Stimulated activated CD4-positive, alpha-beta T cell treated with anti-CD3 and anti-CD28 coated beads, Interleukin-1b, Interleukin-23, amount 100 ng/mL, for 24 hours (primary cell): ENCODE measurements around the gene NRCAM.
A peak's percentile ranks its signal among the peaks of the same experiment; 100 is the strongest.

Experiments
- DNase-seq, 4 experiments: peaks; one replicate each; pipeline ENCODE4 v3.0.0-alpha.2; 2020; ENCODE audit warnings: low read depth in 4 of 4, low spot score in 1 of 4

Gene NRCAM

DNA sequence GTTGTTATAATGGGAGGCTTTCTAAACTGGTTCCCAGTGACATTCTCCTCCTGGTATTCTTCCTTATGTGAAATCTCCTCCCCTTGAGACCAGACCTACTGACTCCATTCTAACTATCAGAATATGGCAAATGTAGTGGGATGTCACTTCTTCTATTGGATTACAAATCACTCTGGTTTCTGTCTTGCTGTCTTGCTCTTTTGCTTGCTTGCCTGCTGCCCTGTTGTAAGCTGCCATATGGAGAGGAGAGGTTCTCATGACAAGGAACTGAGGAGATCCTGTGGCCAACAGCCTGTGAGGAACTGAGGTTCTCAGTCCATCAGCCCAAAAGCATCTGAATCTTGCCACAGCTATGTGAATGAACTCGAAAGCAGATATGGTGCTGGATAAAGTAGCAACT lies 4.7 kb upstream of the NRCAM start:
- DNase-seq: no peak

DNA sequence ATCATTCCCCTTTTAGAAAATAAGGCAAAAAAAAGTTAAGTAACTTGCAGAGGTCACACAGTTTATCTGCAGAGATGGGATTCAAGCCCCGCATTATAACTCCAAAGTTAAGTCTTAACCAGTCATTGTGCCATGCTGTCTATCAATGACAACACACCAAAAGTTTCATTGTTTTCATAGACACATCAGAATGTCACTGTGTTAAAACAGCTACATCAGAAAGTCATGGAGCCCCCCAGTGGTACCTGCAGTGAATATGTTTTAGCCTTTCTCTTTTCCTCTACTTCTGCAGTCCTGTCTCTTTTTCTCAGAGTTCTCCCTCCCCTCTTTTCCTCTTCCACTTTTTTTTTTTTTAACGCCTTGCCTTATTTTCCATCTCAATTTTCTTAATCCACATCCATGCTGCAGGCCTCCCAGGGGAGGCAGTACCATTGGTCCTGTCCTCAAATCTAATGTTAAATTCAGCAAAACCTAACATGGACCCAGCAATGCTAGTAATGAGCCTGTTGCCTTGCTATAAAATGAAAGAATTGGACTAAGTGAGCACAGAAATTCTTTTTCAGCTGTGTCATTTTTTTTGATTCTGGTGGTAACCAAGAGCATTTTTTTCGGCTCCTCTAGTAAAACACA lies 3.8 kb upstream of the NRCAM start:
- no peak for DNase-seq

DNA sequence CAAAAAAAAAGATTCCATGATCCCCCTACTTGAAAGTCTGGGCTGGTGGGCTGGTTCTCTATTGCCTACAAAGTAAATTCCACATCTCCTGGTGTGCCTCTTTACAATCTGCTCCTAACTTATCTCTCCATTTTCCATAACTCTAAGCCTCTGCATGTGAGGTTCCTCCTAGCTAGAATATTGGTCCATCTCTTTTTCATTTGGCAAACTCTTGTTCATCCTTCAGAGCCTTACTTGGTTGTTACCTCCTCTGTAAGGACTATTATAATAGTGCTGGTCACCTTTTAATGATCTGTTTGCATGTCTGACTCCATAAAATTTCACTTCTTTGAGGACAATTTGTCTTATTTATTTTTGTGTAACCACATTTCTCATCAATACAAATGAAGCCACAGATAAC lies 1.6 kb upstream of the NRCAM start:
- no peak for DNase-seq

DNA sequence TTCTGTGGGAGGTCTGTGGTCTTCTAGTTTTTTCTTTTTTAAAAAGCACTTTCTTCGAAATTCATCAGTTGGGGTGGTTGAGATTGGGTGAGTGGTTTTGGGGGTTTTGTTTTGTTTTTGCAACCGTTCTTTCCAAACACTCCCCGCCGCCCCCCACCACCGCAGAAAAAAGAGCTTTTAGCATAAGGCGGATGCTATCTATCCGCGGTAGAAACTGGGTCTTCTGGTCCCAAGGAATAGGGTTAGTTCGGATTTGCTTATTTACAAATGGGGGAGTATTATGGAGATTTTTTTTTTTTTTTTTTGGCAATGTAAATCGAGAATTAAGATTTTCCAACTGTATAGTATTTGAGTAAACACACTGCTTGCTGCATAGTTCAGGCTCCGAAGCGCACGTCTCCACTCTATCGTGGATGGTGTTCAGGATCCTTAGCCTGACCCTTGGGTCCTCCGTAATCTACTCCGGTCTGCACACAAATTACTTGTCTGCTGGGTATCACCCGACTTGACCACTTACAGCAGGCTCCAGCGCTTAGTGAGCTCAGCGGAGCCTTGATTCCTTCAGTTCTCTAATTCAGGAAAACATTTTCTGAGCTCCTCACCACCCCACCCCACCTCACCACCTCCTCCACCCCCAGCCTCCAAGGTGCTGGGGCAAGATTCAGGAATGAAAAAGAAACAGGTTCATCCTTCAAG lies 757 bp upstream of the NRCAM start:
- DNase-seq: no peak

DNA sequence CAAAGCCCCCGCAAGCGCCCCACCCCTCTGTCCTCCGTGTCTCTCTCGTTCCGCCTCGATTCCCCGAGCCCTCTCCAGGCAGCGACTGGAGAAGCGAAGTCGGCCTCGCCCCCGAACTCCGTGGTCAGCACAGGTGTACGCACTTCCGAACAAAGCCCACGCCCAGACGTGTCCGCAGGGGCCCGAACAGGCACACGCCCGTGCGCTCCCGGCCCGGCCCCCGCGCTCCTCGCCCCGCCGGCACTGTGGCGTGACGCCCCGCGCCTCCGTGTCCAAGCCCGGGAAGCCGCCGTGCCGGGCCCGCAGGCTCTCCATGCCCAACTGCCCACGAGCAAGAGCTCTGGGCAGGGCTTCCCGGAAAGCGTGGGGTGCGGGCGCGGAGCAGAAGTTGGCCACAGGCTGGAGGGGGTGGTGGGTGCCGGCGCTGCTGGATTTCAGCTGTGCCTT lies 662 bp downstream of the NRCAM start:
- DNase-seq: no peak

DNA sequence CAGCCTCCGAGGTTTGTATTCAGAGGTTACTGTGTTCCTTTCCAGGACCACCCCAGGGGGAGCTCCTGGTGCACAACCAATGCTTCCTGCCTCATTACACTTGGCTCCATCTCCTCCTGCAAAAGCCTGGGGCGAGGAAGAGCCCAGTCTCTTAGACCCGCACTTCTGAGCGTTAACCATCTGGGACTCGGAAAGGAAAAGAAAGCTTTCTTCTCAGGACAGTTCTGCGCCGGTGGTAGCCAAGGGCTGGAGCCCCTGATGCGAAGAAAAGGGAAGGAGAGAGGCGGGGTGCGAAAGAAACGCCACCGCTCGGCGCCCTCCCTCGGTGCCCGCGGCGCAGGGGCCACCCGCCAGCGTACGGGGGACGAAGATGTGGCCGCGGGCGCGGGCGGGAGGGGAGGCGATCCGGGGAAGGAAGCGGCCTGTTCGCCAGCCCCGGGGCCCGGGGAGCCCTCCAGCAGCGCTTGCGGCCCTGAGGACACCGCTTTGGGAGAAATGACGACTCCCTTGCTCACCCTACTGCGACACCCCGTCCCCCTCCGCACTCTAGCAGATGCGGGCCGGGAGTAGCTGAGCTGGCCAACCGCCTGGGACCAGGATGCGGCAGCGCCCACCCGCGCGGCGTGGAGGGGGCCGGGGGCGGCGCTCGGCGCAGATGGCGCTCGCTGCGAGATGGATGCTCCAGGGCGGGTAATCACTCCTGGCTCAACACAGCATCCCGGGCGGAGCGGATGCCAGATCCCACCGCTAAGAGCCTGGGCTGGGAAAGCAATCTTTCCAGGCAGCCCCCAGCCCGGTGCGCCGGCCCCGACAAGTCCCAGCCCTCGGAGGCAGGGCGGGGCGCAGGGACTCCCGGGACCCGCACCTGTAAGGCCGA lies 1.3 kb downstream of the NRCAM start:
- no peak for DNase-seq

DNA sequence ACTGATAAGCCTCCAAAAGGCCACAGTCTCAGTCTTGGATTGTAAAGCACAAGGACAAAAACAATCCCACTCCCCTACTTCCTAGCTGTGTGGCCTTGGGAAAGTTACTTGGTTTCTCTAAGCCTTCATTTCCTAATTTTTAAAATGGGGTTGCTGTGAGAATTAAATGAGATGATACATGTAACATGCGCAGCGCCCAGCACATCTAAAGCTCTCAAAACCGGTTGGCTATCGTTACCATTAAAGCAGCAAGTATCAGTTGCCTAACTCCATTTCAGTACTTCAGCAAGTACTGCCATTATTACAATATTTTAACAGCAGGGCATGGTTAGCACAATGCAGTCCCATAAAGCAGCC lies 1.9 kb downstream of the NRCAM start:
- DNase-seq: no peak

DNA sequence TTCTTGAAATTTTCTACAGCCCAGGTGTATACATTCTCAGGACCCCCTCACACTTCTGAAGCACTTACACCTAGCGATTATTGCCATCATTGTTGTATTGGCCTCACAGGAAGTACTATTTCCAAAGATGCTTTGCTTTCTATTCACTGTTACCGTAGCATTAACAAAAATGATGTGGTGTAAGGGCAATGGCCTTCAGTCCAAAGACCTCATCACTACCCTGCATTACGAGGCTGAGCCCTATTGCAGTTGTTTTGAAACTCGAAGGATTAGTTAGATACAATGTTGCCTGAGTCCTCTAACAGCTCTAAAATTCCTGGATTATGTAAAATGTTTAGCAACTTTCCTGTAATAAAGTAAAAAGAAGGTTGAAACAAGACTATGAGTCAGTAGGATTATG lies 2.9 kb downstream of the NRCAM start:
- no peak for DNase-seq

DNA sequence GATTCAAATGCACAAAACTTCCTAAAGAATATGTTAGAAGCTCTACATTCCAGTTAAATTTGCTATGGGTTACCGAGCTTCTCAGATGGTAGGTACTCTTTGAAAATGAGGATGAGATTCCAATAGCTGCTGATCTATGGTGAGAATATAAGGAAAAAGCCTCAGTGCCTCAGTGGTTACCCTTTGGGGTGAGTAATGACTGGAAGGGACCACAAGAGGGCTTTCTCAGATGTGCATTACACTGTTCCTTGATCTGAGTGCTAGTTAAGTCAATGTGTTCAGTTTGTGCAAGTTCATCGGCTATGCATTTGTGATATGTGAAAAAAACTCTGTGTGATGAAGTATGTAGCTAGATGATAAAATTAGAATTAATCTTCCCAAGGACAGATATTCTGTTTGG lies 3.5 kb downstream of the NRCAM start:
- no peak for DNase-seq

DNA sequence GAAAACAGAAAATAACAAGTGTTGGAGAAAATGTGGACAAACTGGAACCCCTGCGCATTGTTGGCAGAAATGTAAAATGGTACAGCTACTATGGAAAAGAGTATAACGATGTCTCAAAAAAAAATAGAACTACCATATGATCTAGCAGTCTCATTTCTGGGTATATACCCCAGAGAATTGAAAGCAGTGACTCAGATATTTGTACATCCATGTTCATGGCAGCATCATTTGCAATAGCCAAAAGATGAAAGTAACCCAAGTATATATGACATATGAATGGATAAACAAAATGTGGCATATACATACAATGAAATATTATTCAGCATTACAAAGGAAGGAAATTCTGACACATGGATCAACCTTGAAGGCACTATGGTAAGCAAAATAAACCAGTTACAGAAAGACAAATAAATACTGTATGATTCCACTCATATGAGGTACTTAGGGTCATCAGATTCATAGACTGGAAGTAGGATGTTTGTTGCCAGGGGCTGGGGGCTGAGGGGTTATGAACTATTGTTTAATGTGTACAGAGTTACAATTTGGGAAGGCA lies 4.9 kb downstream of the NRCAM start:
- DNase-seq: no peak

DNA sequence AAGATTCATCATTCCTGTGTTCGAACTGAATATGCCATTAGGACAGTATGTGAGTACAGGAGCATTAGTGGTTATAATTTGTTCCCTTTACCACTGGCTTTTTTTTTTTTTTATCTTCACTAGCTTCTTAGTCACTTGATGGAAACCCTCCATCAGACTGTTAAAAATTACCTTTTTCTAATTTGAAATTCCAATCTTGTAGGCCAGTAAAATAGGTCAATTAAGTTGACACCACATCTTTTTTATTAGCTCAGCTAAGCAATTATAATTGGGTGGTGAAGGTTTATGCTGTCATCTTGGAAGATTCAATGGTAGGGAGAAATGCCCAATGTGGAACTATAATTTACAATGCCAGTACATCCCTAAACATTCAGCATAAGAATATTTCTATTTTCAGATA lies 6.1 kb downstream of the NRCAM start:
- DNase-seq: no peak

DNA sequence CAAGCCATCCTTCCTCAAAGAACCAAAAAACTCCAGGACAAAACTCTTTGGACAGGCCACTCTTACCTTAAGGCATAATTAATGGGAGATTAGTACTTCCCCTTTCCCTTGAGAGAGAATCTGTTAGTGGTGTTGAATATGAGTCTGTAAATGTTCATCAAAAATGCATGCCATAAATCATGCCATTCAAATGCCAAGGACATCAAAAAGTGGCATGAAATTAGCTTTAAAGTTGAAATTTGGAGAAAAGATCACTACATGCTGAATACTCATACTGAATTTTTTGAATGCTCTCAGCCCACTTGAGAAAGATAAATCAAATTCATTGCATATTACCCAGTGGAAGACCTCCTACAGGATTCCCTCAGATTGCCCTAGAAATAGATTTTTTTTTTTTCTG lies 6.7 kb downstream of the NRCAM start:
- no peak for DNase-seq

DNA sequence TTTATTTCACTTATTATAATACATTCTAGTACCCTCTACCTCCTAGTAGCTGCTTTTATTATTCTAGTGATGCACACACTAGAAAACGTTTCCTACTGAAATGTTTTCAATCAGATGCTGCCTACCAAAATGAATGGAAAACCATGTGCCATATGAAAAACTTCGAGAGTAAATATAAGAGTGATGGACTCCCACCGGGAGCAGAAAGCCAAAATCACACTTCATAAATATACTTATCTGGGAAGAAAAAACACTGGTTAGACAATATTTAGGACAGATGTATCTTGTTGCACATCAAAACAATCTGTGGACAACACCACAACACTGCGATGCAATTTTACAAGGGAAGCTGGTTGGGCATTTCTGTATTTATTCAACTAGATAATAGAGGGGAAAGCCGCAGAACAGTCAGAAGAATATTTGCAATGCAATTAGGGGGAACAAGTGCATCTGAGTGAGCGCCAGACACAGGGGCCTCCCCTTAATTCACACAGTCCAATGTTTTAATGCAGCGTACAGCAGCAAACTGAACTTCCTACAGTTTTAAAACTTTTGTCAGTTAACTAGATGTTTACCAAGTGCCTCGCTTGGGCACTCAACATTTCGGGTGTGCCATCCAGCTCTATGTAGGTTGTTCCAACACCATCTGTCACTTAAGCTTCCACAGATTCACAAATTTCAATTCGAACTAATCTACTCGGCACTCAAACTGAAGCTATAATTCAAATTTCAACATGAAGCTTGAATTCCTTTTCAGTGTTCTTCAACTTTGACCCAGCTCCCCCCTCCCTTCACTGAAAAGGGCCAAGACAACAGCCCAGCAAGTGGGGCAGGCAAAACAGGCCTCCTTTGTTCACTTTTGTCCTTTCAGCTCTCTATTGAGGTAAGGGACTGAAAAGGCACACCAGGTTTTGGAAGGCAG lies 7.4 kb downstream of the NRCAM start:
- DNase-seq: no peak

DNA sequence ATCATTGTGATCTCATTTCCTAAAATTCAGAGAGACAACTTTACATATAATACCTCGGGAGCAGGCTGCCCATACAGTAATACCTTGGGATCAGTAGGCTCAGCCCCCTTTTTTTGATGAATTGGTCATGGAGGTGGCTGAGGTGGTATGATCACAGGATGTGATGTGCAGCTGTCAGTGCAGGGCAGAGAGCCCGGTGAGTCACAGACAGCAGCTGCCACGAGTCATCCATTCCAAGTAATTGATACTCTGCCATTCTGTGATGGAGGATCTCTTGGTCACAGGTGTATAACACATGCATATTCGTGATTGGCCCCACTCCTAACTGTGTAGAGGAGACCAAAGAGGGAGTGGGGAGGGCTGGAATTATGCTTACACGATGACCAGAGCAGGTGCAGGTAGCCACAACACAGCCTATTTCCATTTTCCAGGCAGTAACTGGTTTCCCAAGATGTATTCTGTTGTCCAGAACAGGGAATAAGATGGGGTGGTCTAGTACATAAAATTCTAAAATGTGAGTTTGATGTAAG lies 14.1 kb downstream of the NRCAM start:
- DNase-seq: peak in 1 of 4 experiments; percentile 22

DNA sequence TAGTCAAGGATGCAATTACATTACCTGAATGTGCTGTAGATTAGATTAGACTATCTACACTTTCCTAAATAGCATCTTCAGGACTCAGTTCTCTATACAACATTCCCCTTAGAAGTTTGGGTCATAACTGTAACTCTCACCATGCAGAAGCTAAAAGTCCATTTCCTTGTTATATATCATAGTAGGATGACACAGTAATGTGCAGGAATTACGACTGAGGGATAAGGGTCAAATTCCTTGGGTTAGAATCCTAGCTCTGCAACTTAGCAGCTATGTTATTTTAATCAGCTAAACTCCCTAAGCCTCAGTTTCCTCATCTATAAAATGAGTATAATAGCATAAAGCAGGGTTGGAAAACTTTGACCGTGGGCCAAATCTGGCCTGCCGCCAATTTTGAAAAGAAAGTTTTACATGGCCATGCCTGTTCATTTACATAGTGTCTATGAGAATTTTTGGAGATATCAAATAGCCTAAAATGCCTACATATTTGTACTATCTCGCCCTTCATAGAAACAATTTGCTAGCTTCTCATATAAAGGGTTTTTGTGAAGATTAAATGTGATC lies 14.8 kb downstream of the NRCAM start:
- DNase-seq: no peak

DNA sequence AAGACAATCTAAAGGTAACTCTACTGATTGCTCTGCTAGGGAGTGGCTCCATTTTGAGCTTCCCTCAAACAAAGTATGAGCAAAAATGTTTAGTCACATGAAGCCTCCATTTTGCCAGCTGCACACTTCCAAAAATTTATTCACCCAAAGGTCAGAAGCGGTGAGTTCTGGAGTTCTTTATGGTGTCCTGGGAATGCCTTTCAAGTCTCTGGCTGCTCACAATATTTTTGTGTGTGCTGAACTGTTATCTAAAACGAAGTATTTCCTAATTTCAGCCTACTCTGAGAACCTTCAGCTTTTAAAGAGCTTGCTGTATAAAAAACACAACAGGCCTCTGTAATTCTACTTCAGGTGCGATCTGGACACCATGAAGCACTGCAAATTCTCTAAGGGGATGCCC lies 15.6 kb downstream of the NRCAM start:
- no peak for DNase-seq

DNA sequence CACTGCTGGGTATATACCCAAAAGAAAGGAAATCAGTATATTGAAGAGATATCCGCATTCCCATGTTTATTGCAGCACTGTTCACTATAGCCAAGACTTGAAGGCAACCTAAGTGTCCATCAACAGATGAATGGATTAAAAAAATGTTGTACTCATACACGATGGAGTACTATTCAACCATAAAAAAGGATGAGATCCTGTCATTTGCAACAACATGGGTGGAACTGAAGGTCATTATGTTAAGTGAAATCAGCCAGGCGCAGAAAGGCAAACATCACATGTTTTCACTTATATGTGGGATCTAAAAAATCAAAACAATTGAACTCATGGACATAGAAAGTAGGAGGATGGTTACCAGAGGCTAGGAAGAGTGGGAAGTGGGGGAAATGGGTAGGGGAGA lies 19.3 kb downstream of the NRCAM start:
- DNase-seq: no peak

DNA sequence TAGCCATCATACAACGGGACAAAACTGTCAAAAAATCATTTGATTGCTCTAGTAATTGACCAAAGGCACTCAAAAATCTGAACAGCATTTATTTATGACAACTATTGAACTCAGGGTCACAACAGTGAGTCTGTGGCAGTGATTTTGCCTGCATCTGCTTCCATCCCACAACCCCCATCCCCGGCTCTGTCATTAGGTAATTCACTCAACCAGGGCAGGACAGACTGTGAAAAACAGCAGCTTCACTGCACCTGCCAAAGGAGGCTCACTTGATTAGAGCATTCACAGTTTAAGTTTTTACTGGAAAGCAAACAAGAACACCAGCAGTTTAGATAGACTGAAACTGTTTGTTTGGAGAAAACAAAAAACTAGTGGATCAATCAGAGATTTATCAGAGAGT lies 22.2 kb downstream of the NRCAM start:
- no peak for DNase-seq

DNA sequence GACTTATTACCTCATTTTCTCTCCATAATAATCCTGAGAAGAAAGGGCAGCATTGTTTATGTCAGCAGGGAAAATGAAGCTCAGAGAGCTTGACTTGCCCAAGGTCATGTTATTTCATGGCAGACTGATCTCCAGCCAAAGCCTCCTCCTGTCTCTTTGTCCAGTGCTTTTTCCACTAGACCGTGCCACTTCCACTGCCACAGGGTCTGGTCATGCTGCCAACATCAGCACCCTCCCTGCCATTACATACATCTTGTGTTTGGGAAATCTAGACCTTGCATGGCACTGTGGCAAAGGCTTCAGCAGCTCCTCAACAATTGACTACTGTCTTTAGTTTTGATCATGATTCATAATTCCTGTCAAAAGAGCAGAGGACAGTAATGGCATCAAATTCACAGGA lies 25.1 kb downstream of the NRCAM start:
- no peak for DNase-seq

DNA sequence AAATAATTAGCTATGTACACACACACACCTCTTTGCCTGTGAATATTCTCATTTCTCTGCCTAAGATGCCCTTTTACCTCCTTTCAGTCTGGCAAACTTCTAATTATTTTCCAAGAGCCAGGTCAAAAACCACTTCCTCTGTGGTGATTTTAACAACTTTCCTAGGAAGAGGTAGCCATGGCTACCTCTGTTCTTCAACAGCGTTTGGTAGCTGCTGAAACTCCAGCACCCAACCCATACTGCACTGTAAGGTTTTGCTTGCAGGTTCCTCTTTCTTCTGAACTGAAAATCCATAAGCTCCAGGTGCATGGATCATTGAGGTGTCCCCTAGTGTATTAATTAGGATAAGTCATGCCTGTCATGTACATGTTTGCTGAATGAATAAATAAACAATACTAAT lies 25.6 kb downstream of the NRCAM start:
- DNase-seq: no peak
